GM21447 (cell line): ENCODE measurements around the gene COL4A5.
"Not testable (repeated sequence)": the region's sequence is repeated elsewhere in the genome, so short reads cannot be mapped to it uniquely, and the experiment has no call there.

Source experiments
- ATAC-seq: cut with Tn5 transposase; IDR thresholded peaks from one replicate; pipeline ENCODE4 v1.9.1; 2021; ENCODE audit not compliant: unreplicated experiment

COL4A5 gene

DNA sequence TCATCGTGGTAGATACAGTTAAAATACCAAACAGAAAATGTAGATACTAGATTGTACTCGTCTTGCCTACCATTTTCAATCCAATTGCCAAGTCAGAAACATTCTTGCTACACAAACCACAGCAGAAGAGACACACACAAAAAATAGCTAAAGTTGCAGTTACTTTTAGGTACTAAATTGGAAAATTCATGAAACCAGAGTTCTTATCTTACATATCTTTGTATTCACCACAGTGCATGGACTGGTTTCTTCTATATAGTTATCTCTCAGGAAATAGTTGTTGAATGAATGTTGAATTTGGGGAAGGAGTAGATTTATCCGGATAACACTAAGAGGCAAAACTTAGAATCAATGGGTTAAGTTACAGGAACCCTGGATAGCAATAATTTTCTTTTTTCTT is 14.2 kb downstream of the COL4A5 start:
- no peak for ATAC-seq

DNA sequence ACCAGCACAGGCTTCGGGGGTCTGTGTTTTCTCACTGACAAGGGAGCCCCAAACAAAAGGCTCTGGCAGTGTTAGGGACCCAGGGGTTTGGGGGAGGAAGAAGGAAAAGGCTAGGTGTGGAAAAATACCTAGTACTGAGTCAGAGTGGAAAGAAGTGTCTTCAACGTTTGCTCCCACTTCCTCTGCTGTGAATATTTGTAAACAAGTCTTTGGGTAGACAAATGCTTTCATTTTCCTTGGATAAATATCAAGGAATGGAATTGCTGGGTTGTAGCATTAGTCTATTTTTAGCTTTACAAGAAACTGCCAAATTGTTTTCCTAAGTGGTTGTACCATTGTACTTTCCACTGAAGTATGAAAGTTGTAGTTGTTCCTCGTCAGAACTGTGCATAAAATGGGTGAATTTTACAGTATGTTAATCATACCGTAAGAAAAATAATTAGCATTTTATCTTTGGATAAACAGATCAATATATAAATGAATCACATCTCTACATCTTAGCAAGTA is 17.4 kb downstream of the COL4A5 start:
- no peak for ATAC-seq

GRCh38 chrX:108464604-108465003 is 25.0 kb downstream of the COL4A5 start:
- ATAC-seq, result no peak

GRCh38 chrX:108468486-108468885 is 28.8 kb downstream of the COL4A5 start:
- no peak for ATAC-seq

DNA sequence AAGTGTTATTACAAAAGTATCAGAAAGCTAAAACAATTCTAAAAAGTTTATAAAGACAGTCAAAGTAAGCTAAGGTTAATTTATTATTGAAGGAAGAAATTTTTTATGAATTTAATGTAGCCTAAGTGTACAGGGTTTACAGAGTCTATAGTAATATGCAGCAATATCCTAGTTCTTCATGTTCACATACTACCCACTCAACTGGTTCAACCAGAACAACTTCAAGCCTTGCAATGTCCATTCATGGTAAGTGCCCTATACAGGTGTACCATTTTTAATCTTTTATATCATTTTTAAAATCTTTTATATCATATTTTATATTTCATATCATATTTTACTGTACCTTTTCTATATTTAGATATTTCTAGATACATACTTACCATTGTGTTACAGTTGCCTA is 34.3 kb downstream of the COL4A5 start:
- ATAC-seq, result no peak

DNA sequence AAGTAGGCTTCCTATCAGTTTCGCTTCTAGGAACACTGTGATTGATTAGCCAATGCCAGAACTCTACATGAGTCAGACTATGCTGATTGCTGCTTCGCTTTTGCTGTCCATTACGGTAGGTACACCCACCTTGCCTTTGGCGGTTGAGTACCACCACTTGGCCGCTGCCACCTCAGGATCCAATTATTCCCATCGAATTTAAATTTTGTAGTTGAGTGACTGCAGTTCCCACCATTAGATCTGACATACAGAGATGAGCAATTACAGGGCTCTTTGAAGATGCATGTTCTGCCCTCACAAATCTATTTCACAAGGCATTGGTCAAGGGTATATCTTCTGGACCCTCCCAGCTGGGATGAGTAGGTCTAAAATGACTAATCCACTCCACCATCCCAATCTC is 41.9 kb downstream of the COL4A5 start:
- ATAC-seq, result not testable (repeated sequence)

DNA sequence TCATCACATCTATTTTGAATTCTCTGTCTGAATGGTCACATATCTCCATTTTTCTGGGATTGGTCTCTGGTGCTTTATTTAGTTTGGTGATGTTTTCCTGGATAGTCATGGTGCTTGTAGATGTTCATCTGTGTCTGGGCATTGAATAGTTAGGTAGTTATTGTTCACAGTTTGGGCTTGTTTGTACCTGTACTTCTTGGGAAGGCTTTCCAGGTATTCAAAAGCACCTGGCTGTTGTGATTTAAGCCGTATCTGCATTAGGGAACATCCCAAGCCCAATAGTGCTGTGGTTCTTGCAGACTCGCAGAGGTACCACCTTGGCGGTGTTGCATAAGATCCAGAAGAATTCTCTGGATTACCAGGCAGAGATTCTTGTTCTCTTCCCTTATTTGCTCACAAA is 44.6 kb downstream of the COL4A5 start:
- ATAC-seq, result no peak

GRCh38 chrX:108485960-108486359 is 46.3 kb downstream of the COL4A5 start:
- no peak for ATAC-seq

DNA sequence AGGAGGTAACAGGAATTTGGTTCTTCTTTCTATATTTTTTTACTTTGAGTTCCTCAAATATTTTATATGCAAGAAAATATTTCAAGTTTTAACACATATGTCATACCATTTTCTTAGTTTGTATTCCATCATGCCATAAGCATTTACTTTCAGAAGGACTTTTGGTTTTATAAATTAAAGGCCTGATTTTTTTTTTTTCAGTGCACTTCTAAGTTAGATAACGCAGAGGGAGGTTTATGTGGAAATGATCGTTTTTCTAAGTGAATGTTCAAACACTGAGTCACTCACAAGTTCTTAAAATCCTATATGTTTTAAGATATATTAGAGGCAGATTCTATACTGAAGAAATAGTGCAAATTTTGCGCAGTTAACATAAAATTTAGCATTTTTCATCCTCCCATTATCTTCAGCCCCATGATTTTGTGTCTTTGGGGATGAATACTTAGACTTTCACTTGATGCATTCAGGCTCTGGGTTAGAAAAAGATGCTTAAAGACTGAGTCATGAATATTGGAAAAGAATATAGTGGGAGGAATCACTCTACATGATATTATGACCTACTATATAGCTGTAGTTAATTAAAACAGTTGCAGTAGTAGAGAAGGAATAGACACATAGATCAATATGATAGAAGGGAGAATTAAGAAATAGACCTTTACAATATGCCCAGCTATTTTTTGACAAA is 54.9 kb downstream of the COL4A5 start:
- no peak for ATAC-seq

DNA sequence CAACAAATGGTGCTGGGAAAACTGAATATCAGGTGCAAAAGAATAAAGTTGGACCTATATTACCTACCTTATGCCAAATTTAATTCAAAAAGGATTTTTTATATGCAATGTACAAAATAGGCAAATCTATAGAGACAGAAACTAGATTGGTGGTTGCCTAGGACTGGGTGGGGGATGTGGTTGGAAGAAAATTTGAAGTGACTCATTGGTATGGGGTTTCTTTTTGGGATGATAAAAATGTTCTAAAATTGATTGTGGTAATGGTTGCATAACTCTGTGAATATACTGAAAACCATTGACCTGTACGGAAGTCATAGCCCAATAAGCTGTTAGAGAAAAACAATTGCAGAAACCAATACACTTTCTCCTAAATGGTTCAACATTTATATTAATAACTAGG is 72.1 kb downstream of the COL4A5 start:
- no peak for ATAC-seq

DNA sequence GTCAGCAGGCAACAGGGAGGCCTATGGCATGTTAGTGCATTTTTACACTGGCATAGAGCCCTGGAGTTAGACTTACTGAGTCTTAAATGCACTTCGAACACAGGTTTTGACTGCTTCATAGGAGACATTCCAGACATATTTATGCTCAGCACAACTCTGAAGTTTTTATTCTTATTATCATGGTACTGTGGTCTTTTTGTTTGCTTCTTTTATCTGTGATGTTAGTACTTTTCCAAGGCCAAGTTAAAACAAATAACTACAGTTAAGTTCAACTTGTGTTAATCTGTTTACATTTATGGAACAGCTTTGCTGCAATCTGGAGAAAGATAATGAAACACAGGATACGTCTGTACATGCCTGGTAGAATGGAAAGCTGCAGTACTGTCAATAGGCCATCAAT is 76.5 kb downstream of the COL4A5 start:
- ATAC-seq, result no peak

GRCh38 chrX:108527724-108528123 is 88.1 kb downstream of the COL4A5 start:
- ATAC-seq, result no peak

DNA sequence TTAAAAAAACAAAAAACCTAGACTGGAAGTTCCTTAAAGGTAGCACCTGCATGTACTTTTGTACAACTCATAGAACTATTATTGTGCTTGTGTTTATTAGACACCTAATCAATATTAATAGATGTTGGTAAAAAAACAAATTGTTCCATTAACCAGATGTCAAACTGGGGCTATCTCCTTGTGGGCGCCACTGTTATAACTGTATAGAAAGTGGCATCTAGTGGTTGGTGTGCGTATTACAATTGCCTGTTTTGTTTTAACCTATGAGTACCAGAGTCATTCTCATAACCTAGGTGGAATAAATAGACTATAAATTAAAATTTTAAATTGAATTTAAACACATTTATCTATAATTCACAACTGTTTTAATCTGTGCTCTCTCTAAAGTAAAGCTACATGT is 97.4 kb downstream of the COL4A5 start:
- peak; percentile 67 for ATAC-seq

- ATAC-seq, result no peak
These were observed 101.6 kb downstream of the COL4A5 start for GRCh38 chrX:108541286-108541685.

DNA sequence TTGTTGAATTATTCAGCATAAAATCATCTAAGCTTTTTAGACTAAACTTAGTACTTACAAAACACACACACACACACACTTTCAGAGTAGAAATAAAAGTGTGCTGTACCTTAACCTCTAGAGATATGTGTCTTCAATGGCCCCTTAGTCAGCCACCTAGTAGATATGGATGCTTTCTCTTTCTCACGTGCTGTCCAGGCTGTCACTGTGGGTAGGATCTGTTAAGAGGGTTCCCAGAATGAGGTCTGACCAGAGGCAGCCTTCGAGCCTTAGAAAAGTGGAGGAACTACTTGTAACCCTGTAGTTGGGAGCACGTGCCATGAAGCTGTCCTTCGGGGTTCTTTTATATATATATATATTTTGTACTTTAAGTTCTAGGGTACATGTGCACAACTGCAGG is 117.9 kb downstream of the COL4A5 start:
- no peak for ATAC-seq

GRCh38 chrX:108558217-108558616 is 118.6 kb downstream of the COL4A5 start:
- no peak for ATAC-seq

DNA sequence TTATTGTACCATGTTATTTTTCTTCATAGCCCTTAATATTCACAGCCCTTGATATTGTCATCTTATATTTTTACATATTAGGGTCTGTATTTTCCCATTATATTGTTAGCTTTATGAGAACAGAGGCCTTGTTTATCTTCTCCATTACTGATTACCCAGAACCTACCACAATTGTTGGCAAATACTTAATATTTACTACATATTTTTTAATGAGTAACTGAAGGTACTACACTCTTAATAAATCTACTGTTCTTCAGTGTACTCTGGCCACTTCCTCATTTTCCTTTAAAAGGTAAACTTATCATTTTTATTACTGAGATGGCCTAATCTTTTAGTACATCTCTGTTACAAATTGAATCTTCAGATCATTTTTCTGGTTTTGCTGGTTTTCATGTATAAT is 133.5 kb downstream of the COL4A5 start:
- no peak for ATAC-seq

GRCh38 chrX:108582151-108582550 is 142.5 kb downstream of the COL4A5 start:
- no peak for ATAC-seq

DNA sequence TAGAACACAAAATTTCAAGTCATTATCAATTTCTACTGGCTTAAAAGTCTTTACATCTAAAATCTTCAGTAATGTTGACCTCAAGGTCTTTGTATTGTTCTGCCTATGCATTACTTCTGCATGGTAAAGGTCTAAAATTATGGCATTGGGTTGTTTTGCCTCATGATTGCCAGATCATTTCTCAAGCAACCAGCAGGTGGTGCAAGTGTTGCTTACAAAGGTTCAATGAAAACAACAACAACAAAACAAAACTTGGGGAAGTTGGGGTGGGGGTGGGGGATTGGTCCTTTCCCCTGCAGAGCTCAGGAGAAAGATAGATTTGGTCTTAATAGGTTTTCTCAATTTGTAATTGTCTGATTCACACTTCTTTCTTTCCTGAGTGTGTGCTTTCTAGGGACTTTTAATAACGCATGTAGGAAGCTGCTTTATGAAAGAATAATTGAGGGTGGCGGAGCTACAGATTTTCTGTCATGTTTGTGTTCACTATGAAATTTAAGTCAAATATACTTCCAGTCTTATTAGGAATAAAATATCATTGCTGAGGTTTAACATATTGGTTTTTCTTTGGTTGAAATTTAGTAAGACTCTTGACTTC is 145.1 kb downstream of the COL4A5 start:
- no peak for ATAC-seq

DNA sequence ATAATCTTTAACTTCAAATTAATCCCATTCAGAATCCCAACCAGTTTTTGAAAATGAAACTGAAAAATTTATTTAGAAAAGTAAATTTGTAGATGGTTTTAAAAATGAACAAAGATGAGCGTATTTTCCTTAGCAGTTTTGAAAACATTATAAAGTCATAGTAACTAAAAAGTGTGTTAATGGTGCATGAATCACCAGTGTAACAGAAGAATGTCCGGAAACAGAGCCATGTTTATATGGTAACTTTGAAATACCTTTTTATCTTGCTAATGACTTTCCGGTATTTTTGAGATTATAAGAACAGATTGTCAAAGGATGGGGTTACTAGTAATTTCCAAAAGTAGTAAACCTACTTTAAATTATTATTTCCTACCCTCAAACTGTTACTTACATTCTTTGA is 150.9 kb downstream of the COL4A5 start:
- no peak for ATAC-seq

DNA sequence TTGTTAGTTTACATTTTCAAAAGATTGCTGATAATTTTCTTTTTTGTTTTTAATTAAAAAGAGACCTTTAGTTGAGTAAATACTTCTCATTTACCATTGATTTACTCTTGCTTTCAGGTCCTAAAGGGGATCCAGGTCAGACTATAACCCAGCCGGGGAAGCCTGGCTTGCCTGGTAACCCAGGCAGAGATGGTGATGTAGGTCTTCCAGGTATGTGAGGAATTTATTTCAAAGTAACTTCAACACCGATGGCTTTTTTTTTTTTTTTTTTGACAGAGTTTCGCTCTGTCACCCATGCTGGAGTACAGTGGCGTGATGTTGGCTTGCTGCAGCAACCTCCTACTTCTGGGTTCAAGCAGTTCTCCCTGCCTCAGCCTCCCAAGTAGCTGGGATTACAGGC is 161.6 kb downstream of the COL4A5 start:
- no peak for ATAC-seq

DNA sequence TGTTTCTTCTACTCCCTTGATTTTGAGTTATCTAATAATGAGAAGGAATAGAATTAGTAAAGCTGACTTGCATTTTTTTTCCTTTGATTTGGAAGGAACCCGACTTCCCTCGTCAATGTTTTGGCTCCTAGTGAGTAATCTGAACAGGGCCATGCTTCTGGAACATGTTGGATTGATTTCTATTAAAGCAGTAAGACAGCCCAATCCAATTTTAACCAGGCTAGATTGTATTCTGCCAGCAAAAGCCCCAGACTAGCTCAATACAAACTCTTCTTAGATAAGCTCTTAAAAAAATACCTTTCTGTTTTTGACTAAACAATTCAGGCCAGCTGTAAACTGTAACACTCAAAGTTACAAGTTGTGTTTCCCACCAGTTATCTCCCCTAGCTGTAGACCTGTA is 170.5 kb downstream of the COL4A5 start:
- no peak for ATAC-seq

GRCh38 chrX:108614616-108615015 is 175.0 kb downstream of the COL4A5 start:
- ATAC-seq, result no peak
